ENCODE results near the gene LARGE1.

LARGE1 gene

DNA sequence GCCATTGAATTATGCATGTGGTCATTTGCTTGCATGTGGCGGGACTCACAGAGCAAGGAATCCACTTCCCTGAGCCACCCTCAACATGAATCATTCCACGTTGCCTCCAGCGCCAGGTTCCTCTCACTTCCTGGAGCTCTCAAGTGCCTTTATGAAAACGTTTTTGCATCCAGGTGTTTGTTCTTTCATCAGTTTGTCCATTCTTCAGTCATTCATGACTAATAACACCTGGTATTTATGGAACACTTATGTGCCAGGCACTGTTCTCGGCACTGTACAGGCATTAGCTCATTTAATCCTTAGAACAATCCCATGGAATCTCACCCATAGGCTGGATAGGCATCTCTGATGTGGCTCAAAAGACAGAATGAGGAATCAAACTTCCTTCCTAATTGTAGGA is 606.0 kb downstream of the LARGE1 start:
- no peak for DNase-seq (ENCODE audit: low spot score)

DNA sequence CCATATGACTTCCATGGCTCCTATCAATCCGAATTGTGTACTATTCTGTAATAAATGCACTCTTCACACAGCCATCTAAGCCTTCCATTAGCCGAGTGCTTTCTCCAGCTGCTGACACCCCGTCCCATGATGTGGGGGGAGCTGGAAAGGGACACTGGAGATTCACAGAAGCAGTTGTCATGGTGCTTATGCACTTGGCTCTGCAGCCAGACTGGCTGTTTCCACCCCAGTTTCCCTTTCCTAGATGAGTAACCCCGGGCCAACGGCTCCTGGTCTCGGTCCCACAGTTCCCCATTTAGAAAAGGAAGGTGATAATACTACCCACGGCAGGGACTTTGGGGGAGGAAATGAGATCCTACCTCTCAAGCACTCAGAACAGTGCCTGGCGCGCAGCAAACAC is 617.2 kb downstream of the LARGE1 start:
- no peak for DNase-seq (ENCODE audit: low spot score)

DNA sequence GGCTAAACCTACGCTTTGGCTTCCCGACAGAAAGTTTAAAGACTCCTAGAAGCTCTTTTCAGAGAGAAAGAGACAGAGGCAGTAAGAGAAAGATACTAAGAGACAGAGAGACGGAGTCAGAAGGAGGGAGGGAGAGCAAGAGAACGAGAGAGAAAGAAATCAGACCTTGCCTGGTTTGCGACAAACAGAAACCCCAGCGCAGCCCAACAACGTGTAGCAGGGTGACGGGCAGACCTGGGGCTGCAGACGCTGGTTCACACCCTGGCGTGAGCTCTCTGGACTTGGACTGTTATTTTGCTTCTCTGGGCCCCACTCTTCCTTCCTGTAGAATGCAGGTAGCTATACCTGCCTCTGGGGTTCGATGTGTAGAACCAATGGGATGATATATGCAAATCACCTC is 617.7 kb downstream of the LARGE1 start:
- no peak for DNase-seq (ENCODE audit: low spot score)

DNA sequence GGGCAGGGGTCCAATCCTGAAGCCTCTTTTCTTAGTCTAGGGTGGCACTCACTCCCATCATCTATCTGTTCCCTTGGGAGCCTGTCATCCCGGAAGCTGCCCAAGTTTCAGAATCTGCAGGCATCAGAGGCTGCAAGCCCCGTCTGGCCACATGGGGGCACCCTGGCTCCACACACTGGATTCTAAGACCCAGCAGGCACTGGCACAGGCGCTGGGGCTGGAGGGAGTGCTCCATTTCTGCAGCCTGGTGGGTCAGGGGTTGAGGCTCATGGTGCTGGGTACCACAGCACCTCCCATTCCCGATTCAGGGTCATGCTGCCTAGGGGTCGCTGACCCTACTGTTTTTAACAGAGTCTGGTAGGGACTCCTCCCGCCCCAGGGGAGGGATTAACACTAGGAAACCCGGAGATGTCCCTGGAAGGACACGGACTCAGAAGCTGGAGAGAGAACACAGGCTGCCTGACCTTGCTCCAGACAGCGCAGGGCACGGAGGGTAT is 618.2 kb downstream of the LARGE1 start:
- DNase-seq (ENCODE audit: low spot score), result peak; percentile 77

DNA sequence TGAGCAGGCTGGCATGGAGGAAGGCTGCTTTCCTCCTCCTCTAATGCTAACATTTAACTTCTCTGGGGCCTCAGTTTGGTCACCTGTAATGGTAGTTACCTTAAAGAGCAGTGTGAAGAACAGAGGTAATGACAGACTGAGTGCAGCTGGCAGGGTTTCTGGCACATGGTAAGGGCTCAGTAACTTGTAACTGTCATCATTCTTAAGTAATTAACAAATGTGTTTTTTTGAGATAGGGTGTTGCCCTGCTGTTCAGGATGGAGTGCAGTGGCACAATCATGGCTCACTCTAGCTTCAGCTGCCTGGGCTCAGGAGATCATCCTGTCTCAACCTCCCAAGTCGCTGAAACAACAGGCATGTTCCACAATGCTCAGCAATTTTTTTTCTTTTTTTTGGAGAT is 620.1 kb downstream of the LARGE1 start:
- DNase-seq (ENCODE audit: low spot score), result peak; percentile 14

DNA sequence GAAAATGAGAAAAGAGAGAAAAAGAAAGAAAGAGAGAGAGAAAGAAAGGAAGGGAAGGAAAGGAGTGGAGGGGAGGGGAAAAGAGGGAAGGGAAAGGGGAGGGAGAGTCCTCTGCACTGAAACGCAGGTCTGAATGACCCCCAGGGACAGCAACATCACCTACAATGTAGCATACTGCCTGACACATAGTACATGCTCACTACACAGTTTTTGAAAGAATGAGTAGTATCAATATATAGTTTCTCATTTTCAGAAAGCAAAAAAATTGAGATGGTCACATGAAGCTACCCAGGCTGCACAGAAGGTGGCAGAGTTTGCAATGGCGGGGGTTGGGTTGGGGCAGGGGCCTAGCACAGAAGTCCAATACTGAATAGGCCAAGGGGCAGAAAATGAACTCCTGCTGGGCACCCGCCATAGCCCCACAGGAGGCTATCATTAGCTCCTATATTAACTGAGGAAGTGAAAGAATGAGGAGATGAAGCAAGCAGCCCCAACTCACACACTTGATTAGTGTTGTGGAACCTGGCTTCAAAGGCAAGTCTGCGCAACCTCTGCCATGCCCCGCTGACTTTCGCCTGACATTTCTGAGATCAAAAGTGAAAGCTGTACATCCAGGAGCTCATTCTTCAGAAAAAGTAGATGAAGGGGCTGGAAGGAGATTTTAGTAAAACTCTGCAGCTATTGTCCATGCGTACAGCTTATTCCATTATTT is 620.9 kb downstream of the LARGE1 start:
- peak; percentile 78 for DNase-seq (ENCODE audit: low spot score)

DNA sequence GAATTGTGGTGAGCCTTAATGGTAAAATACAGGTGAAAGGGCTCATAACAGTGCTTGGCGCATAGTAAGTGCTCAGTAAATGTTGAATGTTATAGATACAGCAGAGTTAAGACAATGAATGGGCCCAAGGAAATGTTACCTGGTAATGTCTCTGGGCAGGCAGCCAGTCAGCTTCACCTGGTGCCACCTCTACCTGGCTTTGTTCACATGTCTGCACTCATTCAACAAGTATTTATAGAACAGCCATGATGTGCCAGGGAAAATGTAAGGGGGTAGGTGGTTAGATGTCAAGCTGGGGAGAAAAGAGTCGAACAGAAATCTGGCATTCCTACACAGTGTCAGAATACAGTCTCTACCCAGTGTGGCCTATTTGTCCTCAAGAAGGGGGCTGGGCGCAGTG is 623.3 kb downstream of the LARGE1 start:
- no peak for DNase-seq (ENCODE audit: low spot score)

DNA sequence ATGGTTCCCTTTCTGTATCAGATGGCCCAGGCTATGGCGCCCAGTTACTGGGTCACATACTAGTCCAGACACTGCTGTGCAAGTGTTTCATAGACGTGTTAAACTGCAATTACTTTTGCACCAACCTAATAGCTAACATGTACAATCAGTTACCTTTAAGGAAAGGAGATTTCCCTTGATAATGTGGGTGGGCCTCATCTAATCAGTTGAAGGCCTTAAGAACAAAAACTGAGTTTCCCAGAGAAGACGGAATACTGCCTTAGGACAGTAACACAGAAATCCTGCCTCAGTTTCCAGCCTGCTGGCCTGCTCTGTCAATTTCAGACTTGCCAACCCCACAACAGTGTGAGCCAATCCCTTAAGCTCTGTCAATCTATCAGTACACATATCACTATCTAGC is 632.2 kb downstream of the LARGE1 start:
- no peak for DNase-seq (ENCODE audit: low spot score)

DNA sequence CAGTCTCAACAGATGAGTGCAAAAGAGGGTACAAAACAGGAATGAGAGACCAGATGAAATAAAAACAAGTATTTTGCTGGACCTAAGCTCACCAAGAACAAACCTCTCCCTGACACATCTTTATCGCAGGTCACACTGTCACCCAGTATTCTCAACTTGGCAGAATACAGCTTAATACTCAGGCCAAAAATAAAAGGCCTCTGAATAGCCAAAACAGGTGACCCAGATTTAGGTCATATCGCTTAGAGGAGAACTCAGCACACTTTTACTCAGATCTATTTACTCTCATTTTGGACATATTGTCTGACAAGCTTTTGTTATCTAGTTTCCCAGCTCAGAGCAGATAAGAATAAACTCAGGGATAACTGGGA is 645.2 kb downstream of the LARGE1 start:
- DNase-seq (ENCODE audit: low spot score), result no peak

DNA sequence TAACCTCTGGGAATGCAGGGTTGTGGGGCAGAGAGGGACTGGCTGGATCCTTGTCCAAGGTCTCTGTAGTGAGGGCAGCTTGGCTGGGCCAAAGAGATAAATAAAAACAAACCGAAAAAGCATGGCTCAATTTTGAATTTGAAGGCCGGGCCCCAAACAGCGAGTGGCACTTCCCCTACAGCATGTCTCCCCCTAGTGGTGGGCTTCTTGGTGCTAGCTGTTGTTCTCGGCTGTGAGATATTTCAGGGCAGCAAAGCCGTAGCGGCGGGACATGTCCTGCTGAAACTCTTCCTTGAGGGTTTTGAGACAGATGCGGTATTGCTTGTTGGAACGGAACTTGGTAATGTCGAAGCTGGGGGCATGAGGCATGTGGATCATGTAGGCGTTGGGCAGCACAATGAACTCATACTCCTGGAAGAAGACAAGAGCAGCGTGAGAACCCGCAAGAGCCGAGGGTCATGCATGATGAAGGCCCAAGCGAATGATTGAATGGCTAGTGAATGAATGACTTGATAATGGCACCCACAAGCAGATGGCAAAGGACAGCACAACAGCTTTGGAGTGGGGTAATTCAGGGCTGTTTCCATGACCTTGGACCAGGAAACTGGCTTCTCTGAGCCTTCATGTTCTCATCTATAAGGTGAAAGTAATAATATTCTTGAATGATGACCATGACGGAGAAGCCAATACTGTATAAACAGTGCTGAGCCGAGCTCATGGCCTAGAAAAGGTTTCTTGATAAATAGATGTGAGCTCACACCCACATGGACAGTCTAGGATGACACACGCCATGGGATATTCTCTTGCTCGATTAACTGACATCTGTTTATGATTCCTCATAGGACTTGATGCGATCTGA is 645.8 kb downstream of the LARGE1 start:
- DNase-seq (ENCODE audit: low spot score), result peak; percentile 63

DNA sequence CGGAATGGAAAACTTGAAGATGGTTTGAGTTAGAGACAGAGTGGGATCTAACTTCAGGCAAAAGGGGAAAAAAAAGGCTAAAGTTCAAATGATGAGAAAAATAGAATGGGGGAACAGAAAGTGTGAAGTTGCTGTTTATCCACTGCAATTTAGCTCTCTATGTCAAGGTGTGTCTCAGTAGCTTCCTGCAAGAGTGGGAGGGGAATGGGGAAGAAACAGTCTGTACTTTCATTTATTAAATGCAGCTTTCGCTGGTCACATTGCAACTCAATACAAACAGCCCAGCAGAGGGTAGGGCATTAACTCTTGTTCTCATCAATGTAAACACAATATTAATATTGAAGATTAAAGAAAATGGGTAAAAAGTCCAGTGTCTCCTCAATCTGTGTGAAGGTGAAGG is 647.4 kb downstream of the LARGE1 start:
- DNase-seq (ENCODE audit: low spot score), result peak; percentile 53

DNA sequence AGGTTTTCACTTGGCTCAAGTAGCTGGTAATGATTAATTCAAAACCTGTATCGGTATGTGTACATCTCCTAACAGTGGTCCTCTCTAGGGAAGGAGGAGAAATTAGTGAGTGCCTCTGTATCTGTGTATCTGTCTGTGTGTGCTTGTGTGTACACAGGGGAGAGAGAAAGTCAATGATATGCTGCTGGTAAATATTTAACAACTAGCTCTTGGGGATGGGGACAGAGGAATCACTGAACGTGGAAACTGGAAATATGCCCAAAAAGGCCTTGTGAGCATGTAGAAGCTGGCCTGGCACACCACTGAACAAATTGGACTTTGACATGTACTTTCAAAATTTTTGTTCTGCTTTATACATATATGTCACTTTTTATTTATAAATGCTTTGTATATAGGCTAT is 648.1 kb downstream of the LARGE1 start:
- no peak for DNase-seq (ENCODE audit: low spot score)

DNA sequence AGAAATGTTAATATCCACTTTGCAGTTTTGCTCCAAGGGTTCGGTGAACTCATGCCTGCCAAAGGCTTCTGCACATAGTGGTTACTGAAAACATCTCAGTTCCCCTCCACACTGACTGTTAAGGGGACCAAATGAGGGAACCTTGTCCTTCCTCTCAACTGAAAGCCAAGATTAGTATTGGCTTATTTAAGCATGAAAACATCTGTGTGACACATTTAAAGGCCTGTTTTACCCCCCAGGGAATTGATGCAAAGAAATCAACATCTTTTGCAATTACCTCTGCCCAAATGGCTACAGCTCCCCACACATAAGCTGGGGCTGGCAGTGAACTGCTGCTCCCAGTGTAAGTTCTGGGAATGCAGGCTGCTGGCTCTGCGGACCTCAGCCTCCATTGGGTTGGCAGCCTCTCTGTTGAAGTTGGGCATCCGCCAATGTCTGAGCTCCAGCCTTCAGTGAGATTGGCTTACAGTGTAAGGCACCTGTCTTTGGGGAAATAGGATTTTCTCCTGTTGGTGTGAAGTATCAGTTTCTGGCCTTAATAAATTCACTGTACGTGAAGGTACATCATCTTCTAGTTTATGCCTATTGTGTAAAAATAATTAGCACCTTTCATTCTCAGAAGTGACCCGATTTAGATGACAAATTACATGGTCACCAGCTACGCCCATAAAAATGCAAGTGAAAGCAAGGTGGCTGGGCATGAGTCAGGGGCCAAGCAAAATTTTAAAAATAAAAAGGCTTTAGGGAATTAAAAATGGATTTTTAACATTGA is 648.7 kb downstream of the LARGE1 start:
- peak; percentile 68 for DNase-seq (ENCODE audit: low spot score)

DNA sequence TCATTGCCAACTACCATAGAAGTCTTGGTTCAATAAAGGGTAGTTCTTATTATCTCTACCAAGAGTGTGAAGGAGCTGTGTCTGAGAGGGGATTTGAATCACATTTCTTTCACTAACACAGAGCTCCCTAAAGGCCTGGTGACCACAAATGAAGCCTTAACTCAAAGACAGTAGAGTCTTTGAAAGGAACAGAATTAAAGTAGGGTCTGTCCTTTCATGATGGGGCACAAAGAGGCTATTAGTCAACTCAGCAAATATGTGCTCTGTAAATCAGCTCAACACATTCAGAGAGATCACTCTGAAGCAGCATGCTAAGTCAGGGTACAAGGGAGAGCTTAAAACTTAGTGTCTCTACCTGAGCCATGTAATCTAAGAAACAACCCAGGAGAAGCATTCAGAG is 649.7 kb downstream of the LARGE1 start:
- no peak for DNase-seq (ENCODE audit: low spot score)

DNA sequence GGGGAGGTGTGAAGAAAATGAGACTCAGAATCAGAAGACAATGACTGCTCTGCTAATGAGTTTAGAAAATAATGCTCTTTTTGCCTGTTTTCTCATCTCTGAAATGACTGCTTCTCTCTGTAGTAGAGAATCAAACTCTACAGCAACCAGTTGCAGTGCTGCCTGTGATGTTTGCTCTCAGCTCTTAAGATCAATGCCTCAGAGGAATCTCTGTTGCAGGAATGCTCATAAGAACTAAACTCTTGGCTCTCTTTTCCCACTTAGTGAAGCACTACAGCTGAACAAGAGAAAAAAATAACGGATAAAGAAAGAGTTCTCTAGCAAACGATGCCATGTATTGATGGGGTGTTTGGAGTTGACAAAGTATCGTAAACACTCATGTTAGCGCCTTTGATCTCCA is 658.6 kb downstream of the LARGE1 start:
- no peak for DNase-seq (ENCODE audit: low spot score)

DNA sequence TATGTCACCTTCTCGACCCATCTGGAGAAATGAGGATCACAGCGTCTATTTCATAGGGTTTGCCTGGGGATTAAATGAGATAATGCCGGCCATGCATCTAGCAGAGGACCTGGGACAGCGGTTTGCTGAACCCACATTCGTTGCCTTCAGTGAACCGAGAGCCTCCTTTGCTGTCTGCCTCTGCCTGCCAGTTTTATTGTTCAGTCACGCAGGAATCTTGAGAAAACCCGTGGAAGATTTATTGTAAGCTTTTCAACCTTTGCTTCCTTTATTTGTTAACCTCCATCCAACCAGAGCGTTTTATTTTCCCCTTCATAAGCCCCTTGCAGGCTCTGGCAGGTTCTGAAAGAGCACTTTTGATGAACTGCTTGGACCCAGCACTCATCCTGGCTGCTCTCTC is 659.8 kb downstream of the LARGE1 start:
- DNase-seq (ENCODE audit: low spot score), result no peak

DNA sequence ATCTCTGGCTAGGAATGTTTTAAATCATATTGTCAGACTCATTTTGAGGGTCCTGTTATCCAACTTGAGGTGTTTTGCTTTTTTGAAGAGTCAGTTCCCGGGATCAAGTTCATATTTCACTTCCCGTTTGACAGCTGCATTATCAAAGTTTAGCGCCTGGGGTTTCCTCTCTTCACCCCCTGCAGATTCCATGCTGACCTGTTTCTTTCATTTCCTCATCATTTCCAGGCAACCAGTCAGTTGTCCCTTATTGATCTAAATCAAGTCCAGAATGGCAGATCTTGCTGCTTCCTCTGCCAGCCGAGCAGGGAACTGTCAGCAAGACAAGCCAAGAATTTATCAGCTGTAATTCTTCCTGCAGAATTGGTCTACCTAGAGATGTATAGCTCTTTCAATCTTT is 664.5 kb downstream of the LARGE1 start:
- DNase-seq (ENCODE audit: low spot score), result no peak

DNA sequence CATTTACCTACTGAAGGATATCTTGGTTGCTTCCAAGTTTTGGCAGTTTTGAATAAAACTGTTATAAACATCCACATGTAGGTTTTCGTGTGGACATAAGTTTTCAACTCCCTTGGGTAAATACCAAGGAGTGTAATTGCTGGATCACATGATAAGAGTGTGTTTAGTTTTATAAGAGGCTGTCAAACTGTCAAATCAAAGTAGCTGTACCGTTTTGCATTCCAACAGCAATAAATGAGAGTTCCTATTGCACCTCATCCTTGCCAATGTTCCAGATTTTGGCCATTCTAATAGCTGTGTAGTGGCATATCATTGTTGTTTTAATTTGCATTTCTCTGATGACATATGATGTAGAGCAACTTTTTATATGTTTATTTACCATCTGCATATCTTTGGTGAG is 671.3 kb downstream of the LARGE1 start:
- no peak for DNase-seq (ENCODE audit: low spot score)

DNA sequence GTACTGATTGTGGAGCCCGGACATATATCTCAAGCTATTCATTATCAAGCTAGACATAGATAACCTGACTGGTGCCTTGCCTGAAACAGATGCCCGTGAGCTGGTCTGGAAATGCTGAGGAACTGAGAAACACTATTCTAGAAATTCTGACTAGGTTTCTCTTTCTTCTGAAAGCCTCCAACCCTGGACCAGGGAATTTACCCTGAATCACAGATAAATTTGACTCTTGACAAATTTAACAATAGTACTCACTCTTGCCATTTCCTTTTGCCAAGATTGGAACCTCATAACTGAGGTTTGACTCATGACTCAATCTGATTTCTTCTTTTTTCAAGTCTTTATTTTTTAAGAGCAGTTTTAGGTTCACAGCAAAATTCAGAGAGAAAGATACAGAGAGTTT is 672.5 kb downstream of the LARGE1 start:
- no peak for DNase-seq (ENCODE audit: low spot score)

DNA sequence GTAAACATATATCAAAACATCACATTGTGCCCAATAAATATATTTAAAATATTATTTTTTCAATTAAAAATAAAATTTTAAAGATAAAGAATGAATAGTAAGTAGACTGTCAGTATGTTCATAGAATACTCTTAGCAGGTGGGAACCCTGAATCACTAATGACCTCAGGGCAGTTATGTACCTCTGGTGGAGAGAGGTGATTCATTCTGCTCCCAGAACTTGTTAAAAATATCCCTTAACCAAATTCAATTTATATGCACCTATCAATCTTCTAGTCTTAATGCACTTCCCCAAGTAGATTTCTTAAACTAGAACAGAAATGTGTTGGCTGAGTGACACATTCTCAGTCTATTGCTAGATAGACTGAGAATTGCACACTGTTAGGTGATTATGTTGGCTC is 678.2 kb downstream of the LARGE1 start:
- DNase-seq (ENCODE audit: low spot score), result no peak

DNA sequence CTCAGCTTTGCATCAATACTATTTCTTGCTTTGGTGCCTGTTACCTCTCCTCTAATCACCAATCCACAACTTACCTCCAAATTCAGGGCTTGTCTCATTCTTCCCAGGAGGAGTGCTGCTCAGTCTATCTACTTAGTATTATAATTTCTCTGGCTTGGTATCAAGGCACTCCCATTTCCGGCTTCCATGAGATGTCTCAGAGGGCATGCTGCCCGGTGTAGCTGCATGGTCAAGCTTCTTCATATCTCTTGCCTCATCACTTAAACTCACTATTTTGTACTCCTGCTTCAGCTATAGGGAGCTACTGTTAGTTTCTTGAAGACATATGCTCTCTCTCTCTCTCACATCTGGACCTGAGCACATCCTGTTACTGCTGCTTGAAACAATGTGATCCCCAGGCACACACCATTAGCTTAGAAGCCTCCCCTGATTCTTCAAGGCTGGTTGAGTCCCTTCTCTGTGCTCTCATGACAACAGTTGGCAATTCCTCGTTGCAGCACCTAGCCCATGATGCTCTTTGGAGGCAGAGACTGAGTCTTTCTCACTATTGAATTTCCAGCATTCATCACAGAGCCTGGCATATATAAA is 679.3 kb downstream of the LARGE1 start:
- DNase-seq (ENCODE audit: low spot score), result no peak

DNA sequence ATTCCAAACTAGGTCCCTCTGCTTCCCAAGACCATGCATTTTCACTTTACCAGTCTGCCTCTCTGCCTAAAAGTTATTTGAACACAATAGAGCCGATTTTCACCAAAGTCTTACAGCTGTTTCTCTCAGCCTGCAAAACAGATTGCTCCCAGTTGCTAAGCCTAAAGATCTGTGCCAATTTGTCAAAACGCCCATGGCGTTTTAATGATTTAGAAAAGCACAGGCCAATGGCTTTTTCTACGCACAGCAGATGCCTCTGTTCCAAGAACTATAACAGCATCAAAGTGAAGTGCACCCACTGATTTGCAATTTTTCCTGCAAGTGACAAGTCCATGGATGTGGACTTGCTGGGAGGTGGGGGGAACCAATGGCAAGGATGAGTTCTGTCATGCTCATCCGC is 688.2 kb downstream of the LARGE1 start:
- DNase-seq (ENCODE audit: low spot score), result no peak
